Heart right ventricle (tissue), 16 donors: Measurements from ENCODE around the gene PLA2G2D. TPM values are rescaled to one million over a fixed set of nuclear protein-coding genes. Genes with fewer than 3 reads are reported as not detected.

Source experiments
- ATAC-seq, 8 donors: fragments of 200-7000 bp; cut with Tn5 transposase; one replicate each; pipeline ENCODE4 v1.9.1; 2020; ENCODE audit warnings: mild to moderate bottlenecking in 8 of 8, moderate library complexity in 8 of 8, moderate number of reproducible peaks in 1 of 8
- DNase-seq, 2 donors: peaks; one replicate each; pipeline ENCODE4 v3.0.0-alpha.2; 2020
- H3K27ac ChIP-seq, 10 donors: fragments of 200-600 bp; sonication (generic) in 2 of 10; one replicate each; pipeline versions ENCODE4 v1.5.0 to v1.8.0; 2020 to 2022; ENCODE audit warnings: mild to moderate bottlenecking in 3 of 10
- H3K27me3 ChIP-seq, 7 donors: fragments of 200-600 bp; one replicate each; pipeline ENCODE4 v1.8.0; 2021 to 2022; ENCODE audit warnings: mild to moderate bottlenecking in 2 of 7
- H3K36me3 ChIP-seq, 9 donors: fragments of 200-600 bp; sonication (generic) in 1 of 9; one replicate each; pipeline versions ENCODE4 v1.5.0 to v1.8.0; 2020 to 2022; ENCODE audit warnings: mild to moderate bottlenecking in 2 of 9
- H3K4me1 ChIP-seq, 9 donors: fragments of 200-600 bp; sonication (generic) in 1 of 9; one replicate each; pipeline versions ENCODE4 v1.5.0 to v1.8.0; 2020 to 2022; ENCODE audit warnings: mild to moderate bottlenecking in 4 of 9
- H3K4me3 ChIP-seq, 10 donors: fragments of 200-600 bp; sonication (generic) in 2 of 10; one replicate each; pipeline versions ENCODE4 v1.5.0 to v1.8.0; 2020 to 2022; ENCODE audit warnings: mild to moderate bottlenecking in 7 of 10, moderate library complexity in 2 of 10
- H3K9me3 ChIP-seq, 11 donors: fragments of 200-600 bp in 10 of 11; sonication (generic) in 2 of 11; one replicate each; pipeline versions ENCODE4 v1.5.0 to v1.8.0; 2013 to 2022; ENCODE audit warnings: mild to moderate bottlenecking in 2 of 11, control low read depth in 1 of 11, moderate library complexity in 1 of 11
- WGBS, 2 donors: extraction: QIAGEN DNeasy Blood & Tissue Kit; methylation state at CpG; one replicate each; pipeline ENCODE4 v1.1.7; 2013; ENCODE audit warnings: inconsistent platforms in 1 of 2; 5-methylcytosine and 5-hydroxymethylcytosine counted together
- intact Hi-C, 10 donors: fragments of 100-400 bp; cut with DNase I; formaldehyde crosslinking; loops; one replicate each; pipeline versions ENCODE4 v1.11.1 to v1.14.2; 2022
- polyA plus RNA-seq, 2 donors: library from polyadenylated mRNA; stranded (reverse); fragments of 200-250 nt; gene quantifications; one replicate each; pipeline ENCODE4 v1.2.3, GENCODE V29; 2013
- total RNA-seq, 10 donors: library from RNA; stranded (reverse); fragmentation: NEBNext Ultra II Directional in 3 of 10; extraction: Animal tissue kit (Norgen Biotek cat#: 25700) in 3 of 10; gene quantifications; one replicate each; pipeline versions ENCODE4 v1.2.1 to v1.2.4, GENCODE V29; 2021 to 2023
- TF ChIP-seq, protein P1 (sequence below), 9 donors: fragments of 200-600 bp; sonication (generic) in 2 of 9; IDR thresholded peaks; one replicate each; pipeline versions ENCODE4 v1.5.0 to v1.8.0; 2021 to 2022; ENCODE audit warnings: antibody characterized with exemption in 9 of 9, mild to moderate bottlenecking in 5 of 9, moderate library complexity in 1 of 9
- donor health status: Arrhythmogenic right ventricular cardiomyopathy.
- donor health status: ischemic (EF 13 %, LVEDD 7.1; RV severe dilation, severe dysfunction).
- donor health status: healthy with polysubstance abuse.
- donor health status: DM: no; HTN: yes; CAD: no.
- donor health status: DM: no; HTN: no; CAD: no.
- donor health status: ischemic (EF 25% LVEDD 6.9; RV normal size, moderate dysfunction).
- donor health status: ischemic (EF 25% LVEDD 5.7; RV mildly dilated, moderate dysfunction).
- donor health status: healthy.
- donor health status: DM: yes; HTN: yes; CAD: no.
- donor health status: Ischemic cardiomyopathy.
- donor health status: ischemic (EF 35%, LVEDD 5.7; RV mildly dilated, moderate dysfunction).
- donor health status: nonischemic (EF 11% LVEDD 7.7; RV severe dilation, severe dysfunction).
- donor health status: DM: yes; HTN: yes; CAD: no.
- donor health status: PGD.
- donor health status: ischemic (EF 29% LVEDD 5.4; RV normal size, mild dysfunction).
- donor health status: nonischemic (EF 23%, LVEDD 6.1; RV moderate dilation, normal function).

The PLA2G2D gene
- total and polyA plus RNA-seq, 12 donors, result 1.1 TPM; not detected in 11

DNA sequence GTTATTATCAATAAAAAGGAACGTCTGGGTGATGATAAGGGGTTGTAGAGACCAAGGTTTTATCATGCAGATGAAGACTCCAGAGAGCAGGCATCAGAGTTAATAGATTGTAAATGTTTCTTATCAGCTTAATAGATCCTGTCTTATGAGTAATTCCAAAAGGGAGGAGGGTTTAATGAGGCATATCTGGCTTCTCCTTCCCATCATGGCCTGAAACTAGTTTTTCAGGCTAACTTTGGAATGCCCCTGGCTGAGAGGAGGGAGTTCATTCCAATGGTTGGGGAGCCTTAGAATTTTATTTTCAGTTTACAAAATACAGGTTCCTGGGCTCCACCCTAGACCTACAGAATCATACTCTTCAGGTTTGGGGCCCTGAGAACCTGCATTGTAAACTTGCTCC is 13.5 kb downstream of the PLA2G2D start:
- intact Hi-C loops, result loop anchor here in 3 of 10 donors (5.0 to 10.0 kb wide), 3 partner anchors 36 to 199 kb away; no protein-coding TSS in a partner anchor
- H3K36me3 ChIP-seq, result no peaks in the 10 kb centered on the region
- H3K27me3 ChIP-seq, result peaks cover 0 to 5% (median 0%) of the 10 kb centered on the region in 7 donors
- no peak for ATAC-seq
- H3K4me3 ChIP-seq, result no peak overlapping the region
- TF ChIP-seq, protein P1, sequence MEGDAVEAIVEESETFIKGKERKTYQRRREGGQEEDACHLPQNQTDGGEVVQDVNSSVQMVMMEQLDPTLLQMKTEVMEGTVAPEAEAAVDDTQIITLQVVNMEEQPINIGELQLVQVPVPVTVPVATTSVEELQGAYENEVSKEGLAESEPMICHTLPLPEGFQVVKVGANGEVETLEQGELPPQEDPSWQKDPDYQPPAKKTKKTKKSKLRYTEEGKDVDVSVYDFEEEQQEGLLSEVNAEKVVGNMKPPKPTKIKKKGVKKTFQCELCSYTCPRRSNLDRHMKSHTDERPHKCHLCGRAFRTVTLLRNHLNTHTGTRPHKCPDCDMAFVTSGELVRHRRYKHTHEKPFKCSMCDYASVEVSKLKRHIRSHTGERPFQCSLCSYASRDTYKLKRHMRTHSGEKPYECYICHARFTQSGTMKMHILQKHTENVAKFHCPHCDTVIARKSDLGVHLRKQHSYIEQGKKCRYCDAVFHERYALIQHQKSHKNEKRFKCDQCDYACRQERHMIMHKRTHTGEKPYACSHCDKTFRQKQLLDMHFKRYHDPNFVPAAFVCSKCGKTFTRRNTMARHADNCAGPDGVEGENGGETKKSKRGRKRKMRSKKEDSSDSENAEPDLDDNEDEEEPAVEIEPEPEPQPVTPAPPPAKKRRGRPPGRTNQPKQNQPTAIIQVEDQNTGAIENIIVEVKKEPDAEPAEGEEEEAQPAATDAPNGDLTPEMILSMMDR (IDR thresholded peaks at IDR 0.05), result no peak
- H3K27ac ChIP-seq, result no peak overlapping the region
- peaks cover 0 to 24% (median 0%) of the 10 kb centered on the region in 9 donors for H3K4me1 ChIP-seq
- DNase-seq, result no peak
- 27 to 30% methylated on average over 1 of the region's 1 CpG for WGBS, 2 donors
- no peaks in the 10 kb centered on the region for H3K9me3 ChIP-seq

DNA sequence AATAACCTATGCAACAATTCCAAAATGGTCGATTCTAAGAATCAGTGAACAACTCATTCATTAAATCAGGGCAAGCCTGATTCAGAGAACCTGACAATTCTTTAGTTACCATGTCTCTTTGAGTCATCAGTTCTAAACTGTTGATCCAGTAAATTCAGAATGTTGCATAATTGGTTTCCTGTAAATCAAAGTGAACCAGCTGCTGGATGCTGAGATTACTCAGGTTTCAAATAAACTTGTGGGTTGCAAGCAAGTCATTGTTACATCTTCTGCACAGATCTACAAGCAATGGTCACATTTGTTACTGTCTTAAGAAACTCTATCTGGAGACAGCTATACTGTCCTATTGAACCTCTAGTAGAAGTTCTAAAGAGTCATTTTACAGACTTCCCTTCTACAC is 16.5 kb downstream of the PLA2G2D start:
- H3K36me3 ChIP-seq, result no peaks in the 10 kb centered on the region
- no peak for DNase-seq
- H3K4me3 ChIP-seq, result no peak overlapping the region
- peaks cover 0 to 5% (median 0%) of the 10 kb centered on the region in 7 donors for H3K27me3 ChIP-seq
- H3K27ac ChIP-seq, result peak overlapping the region in 1 of 10 donors; percentile 46
- ATAC-seq, result no peak
- WGBS, 2 donors, result 68 to 74% methylated on average over 1 of the region's 1 CpG
- TF ChIP-seq, protein P1 (IDR thresholded peaks at IDR 0.05), result no peak
- peaks cover 0 to 15% (median 0%) of the 10 kb centered on the region in 9 donors for H3K4me1 ChIP-seq
- no peaks in the 10 kb centered on the region for H3K9me3 ChIP-seq
- intact Hi-C loops, result loop anchor here in 7 of 10 donors (2.0 to 10.0 kb wide), 4 partner anchors 49 to 389 kb away; no protein-coding TSS in a partner anchor

DNA sequence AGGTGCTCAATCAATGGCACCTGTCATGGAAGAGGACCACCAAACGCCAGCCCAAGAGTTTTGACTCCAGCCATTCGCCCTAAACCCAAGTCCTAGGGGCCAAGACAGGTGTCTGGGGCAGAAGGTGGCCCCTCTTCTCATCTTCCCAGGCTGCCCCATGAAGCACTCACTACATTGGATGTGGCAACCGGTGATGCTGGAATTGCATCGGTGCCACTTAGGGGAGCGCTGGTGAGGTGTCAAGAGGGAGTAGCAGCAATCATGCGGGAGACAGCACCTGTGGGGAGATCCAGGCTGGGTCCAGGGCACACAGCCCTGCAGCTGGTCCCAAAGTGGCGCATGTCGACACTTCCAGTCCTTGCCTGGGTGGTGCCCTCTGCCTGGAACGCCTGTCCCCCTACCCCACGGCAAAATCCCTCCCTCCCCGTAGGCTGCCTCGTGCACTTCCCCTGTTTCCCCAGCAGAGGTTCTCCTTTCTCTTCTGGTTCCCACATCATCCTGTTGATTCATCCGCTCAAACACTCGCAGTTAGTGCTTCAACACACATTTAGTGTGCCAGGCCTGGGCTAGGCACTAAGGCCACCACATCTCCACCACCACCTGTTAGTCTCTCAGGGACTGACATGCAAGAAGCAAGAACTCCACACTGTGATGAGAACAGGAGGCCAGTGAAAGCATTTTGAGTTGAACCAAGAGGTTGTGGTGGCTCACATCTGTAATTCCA is 18.5 kb downstream of the PLA2G2D start:
- Histone ChIP-seq H3K36me3 (no peaks in the 10 kb centered on the region), H3K4me3 (no peak overlapping the region), H3K4me1 (peaks cover 0 to 13% (median 0%) of the 10 kb centered on the region in 9 donors), H3K27ac (no peak overlapping the region), H3K27me3 (no peaks in the 10 kb centered on the region), H3K9me3 (peaks cover 0 to 15% (median 0%) of the 10 kb centered on the region in 11 donors)
- DNase-seq, result peak; percentile 28 to 44
- ATAC-seq, result peak; percentile 63 to 87 (median 79)
- TF ChIP-seq, protein P1 (IDR thresholded peaks at IDR 0.05), result peak; percentile 65 to 86 (median 78)
- intact Hi-C loops, result loop anchor here in 8 of 10 donors (1.0 to 10.0 kb wide), 6 partner anchors 52 to 392 kb away; no protein-coding TSS in a partner anchor
- WGBS, 2 donors, result 40 to 42% methylated on average over 14 of the region's 14 CpGs

DNA sequence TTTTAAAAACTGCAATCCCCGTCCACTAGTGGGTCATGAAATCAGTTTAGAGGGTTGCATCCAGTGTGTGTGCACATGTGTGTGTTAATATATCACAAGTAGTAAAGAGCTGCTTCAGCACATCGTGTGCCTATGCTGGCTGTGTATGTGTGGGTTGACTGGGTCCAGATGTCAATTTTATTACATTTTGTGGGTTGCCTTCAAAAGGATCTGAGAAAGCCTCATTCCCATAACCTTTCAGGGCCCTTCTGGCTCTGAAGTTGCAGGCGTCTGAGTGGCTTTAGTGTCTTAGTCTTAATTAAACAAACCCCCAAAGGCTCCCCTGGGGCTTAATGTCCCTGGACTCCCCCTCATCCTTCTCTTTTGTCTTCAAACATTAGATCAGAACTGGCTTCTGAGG is 19.8 kb downstream of the PLA2G2D start:
- no peaks in the 10 kb centered on the region for H3K36me3 ChIP-seq
- H3K4me1 ChIP-seq, result peaks cover 0 to 12% (median 0%) of the 10 kb centered on the region in 9 donors
- H3K4me3 ChIP-seq, result no peak overlapping the region
- TF ChIP-seq, protein P1 (IDR thresholded peaks at IDR 0.05), result no peak
- ATAC-seq (no peak), DNase-seq (no peak)
- 76 to 77% methylated on average over 3 of the region's 3 CpGs for WGBS, 2 donors
- H3K27me3 ChIP-seq, result no peaks in the 10 kb centered on the region
- peaks cover 0 to 15% (median 0%) of the 10 kb centered on the region in 11 donors for H3K9me3 ChIP-seq
- intact Hi-C loops, result loop anchor here in 2 of 10 donors (5.0 to 10.0 kb wide), 2 partner anchors 105 to 122 kb away; partner anchors contain the start of gene PLA2G2A (in 1 of the 2)
- H3K27ac ChIP-seq, result no peak overlapping the region
